HCT116 (cell line): ENCODE data around the gene MYO1F. TPM values are rescaled to one million over a fixed set of nuclear protein-coding genes. Genes with fewer than 3 reads are reported as not detected.
A peak's percentile ranks its signal among the peaks of the same experiment; 100 is the strongest.

Source experiments
- ATAC-seq: fragments of 200-7000 bp; cut with Tn5 transposase; 2 replicates; pipeline ENCODE4 v1.9.1; 2020; ENCODE audit warnings: mild to moderate bottlenecking, moderate library complexity
- BruUV-seq: library from RNA; stranded (reverse); fragments of 400-500 nt; replicated peaks from 2 replicates; lab custom pipeline; 2021; lab: Mats Ljungman, UMichigan
- CTCF ChIA-PET: fragments of 300-600 bp; sonication (Branson Sonifier 250); formaldehyde crosslinking; loops from one replicate; lab custom pipeline; 2021; ENCODE audit warnings: antibody characterized with exemption; lab: Charles Lee
- POLR2A ChIA-PET: fragments of 300-600, 350-600 bp; sonication (Branson Sonifier 250); formaldehyde crosslinking; loops from one replicate; lab custom pipeline; 2021; ENCODE audit warnings: antibody characterized with exemption; lab: Charles Lee
- RAD21 ChIA-PET, 2 experiments: fragments of 300-600 bp; sonication (Branson Sonifier 250); formaldehyde crosslinking; loops; one replicate each; lab custom pipeline; 2023; ENCODE audit warnings: low total read pairs in 2 of 2; ENCODE audit not compliant: uncharacterized antibody in 2 of 2, unreplicated experiment in 2 of 2, low non-redundant PET in 1 of 2; lab: Charles Lee
- DNase-seq: peaks from one replicate; pipeline ENCODE4 v3.0.0-alpha.2; 2010; ENCODE audit warnings: low read depth, low spot score
- H2AFZ ChIP-seq: fragments of 200-600 bp; shearing (Covaris generic), sonication (generic); 2 replicates; pipeline ENCODE4 v1.6.1; 2017; ENCODE audit warnings: low read depth, mixed run types, mixed read lengths, antibody characterized with exemption, low read length; ENCODE audit not compliant: poor library complexity, severe bottlenecking
- H3K27ac ChIP-seq: 2 replicates; pipeline ENCODE4 v1.5.1; 2012; ENCODE audit warnings: low read depth, low read length
- H3K27me3 ChIP-seq: fragments of 200-600 bp; sonication (generic); 2 replicates; pipeline ENCODE4 v1.6.1; 2016; ENCODE audit warnings: mixed run types, low read length, mixed read lengths; ENCODE audit not compliant: insufficient read depth
- H3K36me3 ChIP-seq, 2 experiments: fragments of 200-500 bp in 1 of 2; fragments of 200-600 bp in 1 of 2; sonication (Bioruptor generic) in 1 of 2; sonication (generic) in 1 of 2; 2 replicates each; pipeline versions ENCODE4 v1.5.1 to v1.6.1; 2014 to 2016; ENCODE audit warnings: low read length in 2 of 2, inconsistent platforms in 1 of 2, mixed read lengths in 1 of 2, mixed run types in 1 of 2; ENCODE audit not compliant: insufficient read depth in 2 of 2, control insufficient read depth in 1 of 2
- H3K4me1 ChIP-seq, 2 experiments: fragments of 200-600 bp in 1 of 2; sonication (generic) in 1 of 2; 2 replicates each; pipeline versions ENCODE4 v1.5.1 to v1.6.1; 2012 to 2017; ENCODE audit warnings: low read length in 2 of 2, inconsistent platforms in 1 of 2, mild to moderate bottlenecking in 1 of 2, mixed read lengths in 1 of 2, mixed run types in 1 of 2, moderate library complexity in 1 of 2; ENCODE audit not compliant: insufficient read depth in 2 of 2, control insufficient read depth in 1 of 2
- H3K4me2 ChIP-seq: fragments of 200-600 bp; sonication (generic); 2 replicates; pipeline ENCODE4 v1.6.1; 2017; ENCODE audit warnings: mixed run types, low read length, mixed read lengths
- H3K4me3 ChIP-seq, 2 experiments: fragments of 200-600 bp in 1 of 2; sonication (generic) in 1 of 2; replicated peaks in 1 of 2; 2 replicates each; pipeline ENCODE4 v1.5.1; 2011 to 2016; ENCODE audit warnings: low read length in 2 of 2, control low read depth in 1 of 2, low read depth in 1 of 2, mild to moderate bottlenecking in 1 of 2, mixed read lengths in 1 of 2, mixed run types in 1 of 2
- H3K79me2 ChIP-seq: fragments of 200-600 bp; sonication (generic); 2 replicates; pipeline ENCODE4 v1.6.1; 2017; ENCODE audit warnings: mild to moderate bottlenecking, mixed run types, low read length, moderate library complexity, mixed read lengths; ENCODE audit not compliant: insufficient read depth
- H3K9ac ChIP-seq: fragments of 200-600 bp; sonication (generic); 2 replicates; pipeline ENCODE4 v1.6.1; 2016; ENCODE audit warnings: low read length, mixed read lengths
- H3K9me2 ChIP-seq: fragments of 200-600 bp; sonication (generic), shearing (Covaris generic); 2 replicates; pipeline ENCODE4 v1.6.1; 2017; ENCODE audit warnings: mixed run types, mild to moderate bottlenecking, moderate library complexity; ENCODE audit not compliant: insufficient read depth
- H3K9me3 ChIP-seq, 2 experiments: fragments of 200-500 bp in 1 of 2; fragments of 200-600 bp in 1 of 2; sonication (Bioruptor generic) in 1 of 2; sonication (generic) in 1 of 2; 2 replicates each; pipeline ENCODE4 v1.6.1; 2014 to 2017; ENCODE audit warnings: low read length in 2 of 2, mixed read lengths in 2 of 2, inconsistent platforms in 1 of 2, low read depth in 1 of 2, mild to moderate bottlenecking in 1 of 2, mixed run types in 1 of 2, moderate library complexity in 1 of 2; ENCODE audit not compliant: control insufficient read depth in 1 of 2, insufficient read depth in 1 of 2
- H4K20me1 ChIP-seq: fragments of 200-600 bp; sonication (generic), shearing (Covaris generic); 2 replicates; pipeline ENCODE4 v1.6.1; 2017; ENCODE audit warnings: mixed run types, mild to moderate bottlenecking, moderate library complexity; ENCODE audit not compliant: insufficient read depth
- CEBPB ChIP-seq: IDR thresholded peaks from 2 replicates; pipeline ENCODE4 v1.6.1; 2012; ENCODE audit warnings: low read depth
- EGR1 ChIP-seq: IDR thresholded peaks from 2 replicates; pipeline ENCODE4 v1.6.1; 2012; ENCODE audit warnings: low read depth
- ELF1 ChIP-seq: IDR thresholded peaks from 2 replicates; pipeline ENCODE4 v1.6.1; 2012; ENCODE audit warnings: low read depth, borderline replicate concordance
- EZH2 ChIP-seq: fragments of 200-600 bp; sonication (generic); IDR thresholded peaks from 2 replicates; pipeline ENCODE4 v1.6.1; 2017; ENCODE audit warnings: antibody characterized with exemption, mixed run types
- EZH2phosphoT487 ChIP-seq: fragments of 200-600 bp; IDR thresholded peaks from 2 replicates; pipeline ENCODE4 v1.6.1; 2018; ENCODE audit warnings: antibody characterized with exemption, borderline replicate concordance
- JUND ChIP-seq: IDR thresholded peaks from 2 replicates; pipeline ENCODE4 v1.6.1; 2012
- POLR2A ChIP-seq: IDR thresholded peaks from 2 replicates; pipeline ENCODE4 v1.7.0; 2011; ENCODE audit warnings: borderline replicate concordance; ENCODE audit not compliant: insufficient read depth, insufficient read length; ENCODE audit errors: extremely low read depth
- POLR2AphosphoS5 ChIP-seq: IDR thresholded peaks from 2 replicates; pipeline ENCODE4 v1.6.1; 2011; ENCODE audit warnings: mild to moderate bottlenecking, low read depth, low read length, moderate library complexity
- RAD21 ChIP-seq: IDR thresholded peaks from 2 replicates; pipeline ENCODE4 v1.6.1; 2012; ENCODE audit warnings: low read depth, mild to moderate bottlenecking
- SIN3A ChIP-seq: IDR thresholded peaks from 2 replicates; pipeline ENCODE4 v1.6.1; 2012; ENCODE audit warnings: low read depth
- SP1 ChIP-seq: IDR thresholded peaks from 2 replicates; pipeline ENCODE4 v1.6.1; 2012; ENCODE audit warnings: low read depth
- TCF7L2 ChIP-seq: IDR thresholded peaks from 2 replicates; pipeline ENCODE4 v1.7.0; 2011; ENCODE audit warnings: borderline replicate concordance, inconsistent platforms; ENCODE audit not compliant: insufficient read depth, insufficient read length; ENCODE audit errors: extremely low read depth
- YY1 ChIP-seq: IDR thresholded peaks from 2 replicates; pipeline ENCODE4 v1.6.1; 2011; ENCODE audit warnings: low read length, low read depth, moderate library complexity, mild to moderate bottlenecking; ENCODE audit not compliant: insufficient replicate concordance; ENCODE audit errors: extremely low read depth
- ZFX ChIP-seq: fragments of 450-650 bp; IDR thresholded peaks from 2 replicates; pipeline ENCODE4 v1.6.1; 2017
- intact Hi-C: fragments of 100-400 bp; cut with micrococcal nuclease; formaldehyde crosslinking; loops from 2 replicates; pipeline ENCODE4 v1.10.0; 2022
- total RNA-seq: library from RNA; stranded (reverse); gene quantifications from one replicate; pipeline ENCODE4 v1.2.1, GENCODE V29; 2021; ENCODE audit not compliant: unreplicated experiment
- TF ChIP-seq, protein P1 (sequence below), 3 experiments: fragments of 200-600 bp in 1 of 3; sonication (generic) in 1 of 3; IDR thresholded peaks in 2 of 3; conservative IDR thresholded peaks in 1 of 3; 2 replicates each; pipeline ENCODE4 v1.5.1; 2012 to 2017; ENCODE audit warnings: low read depth in 2 of 3, low read length in 2 of 3, antibody characterized with exemption in 1 of 3, borderline replicate concordance in 1 of 3, control low read depth in 1 of 3, mild to moderate bottlenecking in 1 of 3, mixed read lengths in 1 of 3, mixed run types in 1 of 3, moderate library complexity in 1 of 3; ENCODE audit not compliant: insufficient read depth in 1 of 3
- TF ChIP-seq, protein P2 (sequence below): IDR thresholded peaks from 2 replicates; pipeline ENCODE4 v1.6.1; 2012
- TF ChIP-seq, protein P3 (sequence below): IDR thresholded peaks from 2 replicates; pipeline ENCODE4 v1.6.1; 2012; ENCODE audit warnings: low read depth
- TF ChIP-seq, protein P4 (sequence below): IDR thresholded peaks from 2 replicates; pipeline ENCODE4 v1.6.1; 2012
- TF ChIP-seq, protein P5 (sequence below): IDR thresholded peaks from 2 replicates; pipeline ENCODE4 v1.6.1; 2011; ENCODE audit warnings: mild to moderate bottlenecking, low read length, moderate library complexity; ENCODE audit not compliant: insufficient replicate concordance; ENCODE audit errors: extremely low read depth

Gene MYO1F
- total RNA-seq, 1 experiment from 2014 or later = 0.39 TPM

DNA sequence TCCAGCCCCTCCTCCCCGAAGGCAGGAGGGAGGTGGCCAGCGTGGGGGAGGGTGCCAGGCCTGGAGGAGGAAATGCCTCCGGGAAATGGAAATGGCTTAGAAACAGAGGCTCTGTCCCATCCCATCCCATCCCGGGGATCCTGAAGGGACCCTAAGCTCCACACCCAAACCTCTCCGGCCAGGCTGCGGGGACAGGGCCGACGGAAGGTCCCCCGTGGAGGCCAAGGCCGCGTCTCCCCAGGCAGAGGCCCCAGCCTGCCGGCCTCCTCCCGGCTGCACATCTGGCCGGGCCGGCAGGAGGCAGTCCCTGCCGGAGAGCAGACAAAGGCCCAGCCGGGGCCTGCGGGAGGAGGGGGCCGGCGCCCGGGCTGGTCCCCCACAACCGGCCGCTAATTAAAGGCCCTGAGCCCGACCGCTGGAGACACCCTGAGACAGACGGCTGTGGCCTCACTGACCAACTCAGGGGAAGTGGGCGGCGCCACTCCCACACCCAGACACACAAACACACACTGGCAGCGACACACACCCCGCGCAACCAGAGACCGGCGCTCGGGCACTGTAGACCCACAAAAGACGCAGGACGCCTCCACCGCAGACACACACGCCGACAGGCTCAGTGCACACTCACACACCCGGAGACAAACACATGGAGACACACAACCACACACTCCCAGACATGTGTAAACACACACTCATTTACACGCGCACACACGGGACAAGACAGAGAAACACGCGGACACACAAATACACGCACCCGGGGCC lies 32.2 kb upstream of the MYO1F start:
- TF ChIP-seq, protein P1, sequence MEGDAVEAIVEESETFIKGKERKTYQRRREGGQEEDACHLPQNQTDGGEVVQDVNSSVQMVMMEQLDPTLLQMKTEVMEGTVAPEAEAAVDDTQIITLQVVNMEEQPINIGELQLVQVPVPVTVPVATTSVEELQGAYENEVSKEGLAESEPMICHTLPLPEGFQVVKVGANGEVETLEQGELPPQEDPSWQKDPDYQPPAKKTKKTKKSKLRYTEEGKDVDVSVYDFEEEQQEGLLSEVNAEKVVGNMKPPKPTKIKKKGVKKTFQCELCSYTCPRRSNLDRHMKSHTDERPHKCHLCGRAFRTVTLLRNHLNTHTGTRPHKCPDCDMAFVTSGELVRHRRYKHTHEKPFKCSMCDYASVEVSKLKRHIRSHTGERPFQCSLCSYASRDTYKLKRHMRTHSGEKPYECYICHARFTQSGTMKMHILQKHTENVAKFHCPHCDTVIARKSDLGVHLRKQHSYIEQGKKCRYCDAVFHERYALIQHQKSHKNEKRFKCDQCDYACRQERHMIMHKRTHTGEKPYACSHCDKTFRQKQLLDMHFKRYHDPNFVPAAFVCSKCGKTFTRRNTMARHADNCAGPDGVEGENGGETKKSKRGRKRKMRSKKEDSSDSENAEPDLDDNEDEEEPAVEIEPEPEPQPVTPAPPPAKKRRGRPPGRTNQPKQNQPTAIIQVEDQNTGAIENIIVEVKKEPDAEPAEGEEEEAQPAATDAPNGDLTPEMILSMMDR (IDR thresholded peaks at IDR 0.05 in 2 of 3, conservative IDR thresholded peaks at IDR 0.05 in 1 of 3; ENCODE audit: borderline replicate concordance in 1 of 3, insufficient read depth in 1 of 3, low read depth in 2 of 3, low read length in 2 of 3) = peak in 2 of 3 experiments; percentile 27 to 34; a peak in 1 of 6 replicates
- TF ChIP-seq, protein P2, sequence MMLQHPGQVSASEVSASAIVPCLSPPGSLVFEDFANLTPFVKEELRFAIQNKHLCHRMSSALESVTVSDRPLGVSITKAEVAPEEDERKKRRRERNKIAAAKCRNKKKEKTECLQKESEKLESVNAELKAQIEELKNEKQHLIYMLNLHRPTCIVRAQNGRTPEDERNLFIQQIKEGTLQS = no peak
- TF ChIP-seq EZH2phosphoT487 (no peak), SP1 (no peak), RAD21 (no peak), YY1 (peak; percentile 14), JUND (no peak), TCF7L2 (no peak), EGR1 (peak; percentile 33; the same call in 1 of the 2 replicates), POLR2AphosphoS5 (peak; percentile 78), CEBPB (no peak), ELF1 (no peak), SIN3A (peak; percentile 37; the same call in 1 of the 2 replicates), POLR2A (no peak), EZH2 (no peak), ZFX (peak; percentile 94)
- TF ChIP-seq, protein P3, sequence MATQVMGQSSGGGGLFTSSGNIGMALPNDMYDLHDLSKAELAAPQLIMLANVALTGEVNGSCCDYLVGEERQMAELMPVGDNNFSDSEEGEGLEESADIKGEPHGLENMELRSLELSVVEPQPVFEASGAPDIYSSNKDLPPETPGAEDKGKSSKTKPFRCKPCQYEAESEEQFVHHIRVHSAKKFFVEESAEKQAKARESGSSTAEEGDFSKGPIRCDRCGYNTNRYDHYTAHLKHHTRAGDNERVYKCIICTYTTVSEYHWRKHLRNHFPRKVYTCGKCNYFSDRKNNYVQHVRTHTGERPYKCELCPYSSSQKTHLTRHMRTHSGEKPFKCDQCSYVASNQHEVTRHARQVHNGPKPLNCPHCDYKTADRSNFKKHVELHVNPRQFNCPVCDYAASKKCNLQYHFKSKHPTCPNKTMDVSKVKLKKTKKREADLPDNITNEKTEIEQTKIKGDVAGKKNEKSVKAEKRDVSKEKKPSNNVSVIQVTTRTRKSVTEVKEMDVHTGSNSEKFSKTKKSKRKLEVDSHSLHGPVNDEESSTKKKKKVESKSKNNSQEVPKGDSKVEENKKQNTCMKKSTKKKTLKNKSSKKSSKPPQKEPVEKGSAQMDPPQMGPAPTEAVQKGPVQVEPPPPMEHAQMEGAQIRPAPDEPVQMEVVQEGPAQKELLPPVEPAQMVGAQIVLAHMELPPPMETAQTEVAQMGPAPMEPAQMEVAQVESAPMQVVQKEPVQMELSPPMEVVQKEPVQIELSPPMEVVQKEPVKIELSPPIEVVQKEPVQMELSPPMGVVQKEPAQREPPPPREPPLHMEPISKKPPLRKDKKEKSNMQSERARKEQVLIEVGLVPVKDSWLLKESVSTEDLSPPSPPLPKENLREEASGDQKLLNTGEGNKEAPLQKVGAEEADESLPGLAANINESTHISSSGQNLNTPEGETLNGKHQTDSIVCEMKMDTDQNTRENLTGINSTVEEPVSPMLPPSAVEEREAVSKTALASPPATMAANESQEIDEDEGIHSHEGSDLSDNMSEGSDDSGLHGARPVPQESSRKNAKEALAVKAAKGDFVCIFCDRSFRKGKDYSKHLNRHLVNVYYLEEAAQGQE = no peak
- TF ChIP-seq, protein P4, sequence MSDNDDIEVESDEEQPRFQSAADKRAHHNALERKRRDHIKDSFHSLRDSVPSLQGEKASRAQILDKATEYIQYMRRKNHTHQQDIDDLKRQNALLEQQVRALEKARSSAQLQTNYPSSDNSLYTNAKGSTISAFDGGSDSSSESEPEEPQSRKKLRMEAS = no peak
- TF ChIP-seq, protein P5, sequence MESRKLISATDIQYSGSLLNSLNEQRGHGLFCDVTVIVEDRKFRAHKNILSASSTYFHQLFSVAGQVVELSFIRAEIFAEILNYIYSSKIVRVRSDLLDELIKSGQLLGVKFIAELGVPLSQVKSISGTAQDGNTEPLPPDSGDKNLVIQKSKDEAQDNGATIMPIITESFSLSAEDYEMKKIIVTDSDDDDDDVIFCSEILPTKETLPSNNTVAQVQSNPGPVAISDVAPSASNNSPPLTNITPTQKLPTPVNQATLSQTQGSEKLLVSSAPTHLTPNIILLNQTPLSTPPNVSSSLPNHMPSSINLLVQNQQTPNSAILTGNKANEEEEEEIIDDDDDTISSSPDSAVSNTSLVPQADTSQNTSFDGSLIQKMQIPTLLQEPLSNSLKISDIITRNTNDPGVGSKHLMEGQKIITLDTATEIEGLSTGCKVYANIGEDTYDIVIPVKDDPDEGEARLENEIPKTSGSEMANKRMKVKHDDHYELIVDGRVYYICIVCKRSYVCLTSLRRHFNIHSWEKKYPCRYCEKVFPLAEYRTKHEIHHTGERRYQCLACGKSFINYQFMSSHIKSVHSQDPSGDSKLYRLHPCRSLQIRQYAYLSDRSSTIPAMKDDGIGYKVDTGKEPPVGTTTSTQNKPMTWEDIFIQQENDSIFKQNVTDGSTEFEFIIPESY = no peak
- Histone ChIP-seq H3K79me2 (no peaks in the 10 kb centered on the region), H3K9me3 (peaks cover 0 to 5% of the 10 kb centered on the region in 2 experiments; a peak in 2 of 4 replicates), H3K4me1 (peaks cover 10 to 31% of the 10 kb centered on the region in 2 experiments), H3K4me2 (peak overlapping the region; percentile 97), H4K20me1 (no peaks in the 10 kb centered on the region), H3K9ac (peak overlapping the region; percentile 73), H3K27ac (peak overlapping the region; percentile 86), H3K27me3 (no peaks in the 10 kb centered on the region), H3K36me3 (no peaks in the 10 kb centered on the region), H3K9me2 (no peaks in the 10 kb centered on the region), H3K4me3 (peak overlapping the region; percentile 70 to 79), H2AFZ (peak overlapping the region; percentile 28)
- no TSS peak for BruUV-seq
- POLR2A ChIA-PET = no interaction called here
- RAD21 ChIA-PET = no interaction called here
- CTCF ChIA-PET = no interaction called here
- intact Hi-C loops = no loop called here
- peak; percentile 15 for DNase-seq
- ATAC-seq = peak; percentile 76
